Suprapubic skin (tissue), 4 donors: ENCODE measurements around the gene HLA-A. TPM values are rescaled to one million over a fixed set of nuclear protein-coding genes. Genes with fewer than 3 reads are reported as not detected.

Source experiments
- DNase-seq, 2 donors: peaks; one replicate each; pipeline ENCODE4 v3.0.0-alpha.2; 2019; ENCODE audit warnings: low spot score in 2 of 2
- H3K27ac ChIP-seq: fragments of 200-600 bp; sonication (generic); one replicate; pipeline ENCODE4 v1.5.1; 2019
- H3K27me3 ChIP-seq: fragments of 200-600 bp; sonication (generic); one replicate; pipeline ENCODE4 v1.5.1; 2019
- H3K36me3 ChIP-seq: fragments of 200-600 bp; sonication (generic); one replicate; pipeline ENCODE4 v1.5.1; 2019
- H3K4me1 ChIP-seq: fragments of 200-600 bp; sonication (generic); one replicate; pipeline ENCODE4 v1.5.1; 2019
- H3K4me3 ChIP-seq: fragments of 200-600 bp; sonication (generic); one replicate; pipeline ENCODE4 v1.5.1; 2019; ENCODE audit warnings: mild to moderate bottlenecking
- H3K9me3 ChIP-seq: fragments of 200-600 bp; sonication (generic); one replicate; pipeline ENCODE4 v1.5.1; 2019
- EP300 ChIP-seq: sonication (generic); formaldehyde crosslinking; IDR thresholded peaks from one replicate; pipeline ENCODE4 v1.6.1; 2017; ENCODE audit warnings: antibody characterized with exemption
- POLR2A ChIP-seq, 2 donors: fragments of 450-650 bp; IDR thresholded peaks; one replicate each; pipeline ENCODE4 v1.6.1; 2017; ENCODE audit warnings: antibody characterized with exemption in 2 of 2, mild to moderate bottlenecking in 2 of 2, moderate library complexity in 2 of 2
- POLR2AphosphoS5 ChIP-seq, 3 donors: sonication (generic); formaldehyde crosslinking; IDR thresholded peaks; one replicate each; pipeline ENCODE4 v1.6.1; 2017; ENCODE audit warnings: antibody characterized with exemption in 3 of 3
- WGBS: methylation state at CpG from one replicate; pipeline ENCODE4 v1.1.5; 2018; 5-methylcytosine and 5-hydroxymethylcytosine counted together
- total RNA-seq, 4 donors: library from RNA; depleted of rRNA; stranded (reverse); fragments of >200 nt; gene quantifications; one replicate each; pipeline ENCODE4 v1.1.0, GENCODE V29; 2016
- TF ChIP-seq, protein P1 (sequence below), 2 donors: fragments of 200-600 bp in 1 of 2; fragments of 450-650 bp in 1 of 2; sonication (generic) in 1 of 2; IDR thresholded peaks; one replicate each; pipeline ENCODE4 v1.5.1; 2016 to 2019; ENCODE audit warnings: antibody characterized with exemption in 2 of 2, mild to moderate bottlenecking in 1 of 2, moderate library complexity in 1 of 2

HLA-A gene
- total RNA-seq, 4 donors from 2014 or later, result 455 to 546 (median 499) TPM

DNA sequence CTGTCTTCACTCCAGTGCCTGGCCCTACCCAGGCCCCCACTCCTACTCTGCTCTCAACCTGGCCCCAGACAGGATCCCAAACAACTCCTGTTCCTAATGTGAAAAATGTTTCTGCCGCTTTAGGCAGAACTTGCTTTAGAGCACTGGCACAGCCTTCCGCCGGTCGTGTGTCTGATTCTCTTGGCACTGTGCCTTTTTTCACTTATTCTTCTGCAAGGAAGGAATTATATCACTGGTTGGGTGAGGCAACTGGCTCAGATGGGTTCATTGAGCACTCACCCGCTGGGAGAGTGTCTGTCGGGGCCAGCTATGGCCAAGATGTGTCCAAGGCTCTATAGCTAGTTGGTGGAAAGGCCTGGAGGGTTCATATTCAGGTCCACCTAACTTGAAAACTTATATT, 33.6 kb upstream of the HLA-A start:
- DNase-seq, result no peak
- TF ChIP-seq POLR2AphosphoS5 (IDR thresholded peaks at IDR 0.05) (no peak), EP300 (no peak)
- Histone ChIP-seq H3K36me3 (no peaks in the 10 kb centered on the region), H3K9me3 (no peaks in the 10 kb centered on the region), H3K27me3 (no peaks in the 10 kb centered on the region), H3K4me3 (no peak overlapping the region), H3K4me1 (no peaks in the 10 kb centered on the region), H3K27ac (no peak overlapping the region)
- WGBS, result no CpG with 5 or more reads among the region's 6 CpGs

DNA sequence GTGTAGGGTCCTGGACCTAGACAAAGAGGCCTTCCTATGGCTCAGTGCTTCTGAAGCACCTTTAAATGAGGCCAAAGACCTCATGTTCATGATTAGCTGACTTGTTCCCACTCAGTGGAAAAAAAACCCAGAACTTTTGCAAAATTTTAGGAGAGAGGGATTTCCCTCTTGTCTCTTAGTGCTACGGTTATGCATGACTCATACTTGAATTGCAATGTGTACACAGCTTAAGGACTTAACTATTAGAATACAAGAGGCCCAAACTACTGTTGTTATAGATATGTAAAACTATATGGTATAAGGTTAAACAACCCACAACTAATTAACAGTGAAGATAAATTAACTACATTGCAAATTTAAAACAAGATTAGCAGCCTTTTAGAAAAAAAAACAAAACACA, 32.3 kb upstream of the HLA-A start:
- H3K36me3 ChIP-seq, result no peaks in the 10 kb centered on the region
- TF ChIP-seq, protein P1, sequence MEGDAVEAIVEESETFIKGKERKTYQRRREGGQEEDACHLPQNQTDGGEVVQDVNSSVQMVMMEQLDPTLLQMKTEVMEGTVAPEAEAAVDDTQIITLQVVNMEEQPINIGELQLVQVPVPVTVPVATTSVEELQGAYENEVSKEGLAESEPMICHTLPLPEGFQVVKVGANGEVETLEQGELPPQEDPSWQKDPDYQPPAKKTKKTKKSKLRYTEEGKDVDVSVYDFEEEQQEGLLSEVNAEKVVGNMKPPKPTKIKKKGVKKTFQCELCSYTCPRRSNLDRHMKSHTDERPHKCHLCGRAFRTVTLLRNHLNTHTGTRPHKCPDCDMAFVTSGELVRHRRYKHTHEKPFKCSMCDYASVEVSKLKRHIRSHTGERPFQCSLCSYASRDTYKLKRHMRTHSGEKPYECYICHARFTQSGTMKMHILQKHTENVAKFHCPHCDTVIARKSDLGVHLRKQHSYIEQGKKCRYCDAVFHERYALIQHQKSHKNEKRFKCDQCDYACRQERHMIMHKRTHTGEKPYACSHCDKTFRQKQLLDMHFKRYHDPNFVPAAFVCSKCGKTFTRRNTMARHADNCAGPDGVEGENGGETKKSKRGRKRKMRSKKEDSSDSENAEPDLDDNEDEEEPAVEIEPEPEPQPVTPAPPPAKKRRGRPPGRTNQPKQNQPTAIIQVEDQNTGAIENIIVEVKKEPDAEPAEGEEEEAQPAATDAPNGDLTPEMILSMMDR (IDR thresholded peaks at IDR 0.05), result no peak
- TF ChIP-seq EP300 (no peak), POLR2AphosphoS5 (IDR thresholded peaks at IDR 0.05) (no peak), POLR2A (IDR thresholded peaks at IDR 0.05) (no peak)
- H3K9me3 ChIP-seq, result no peaks in the 10 kb centered on the region
- DNase-seq, result no peak
- H3K4me1 ChIP-seq, result no peaks in the 10 kb centered on the region
- H3K27me3 ChIP-seq, result no peaks in the 10 kb centered on the region
- no peak overlapping the region for H3K27ac ChIP-seq
- WGBS, result no CpG with 5 or more reads among the region's 1 CpG
- no peak overlapping the region for H3K4me3 ChIP-seq

DNA sequence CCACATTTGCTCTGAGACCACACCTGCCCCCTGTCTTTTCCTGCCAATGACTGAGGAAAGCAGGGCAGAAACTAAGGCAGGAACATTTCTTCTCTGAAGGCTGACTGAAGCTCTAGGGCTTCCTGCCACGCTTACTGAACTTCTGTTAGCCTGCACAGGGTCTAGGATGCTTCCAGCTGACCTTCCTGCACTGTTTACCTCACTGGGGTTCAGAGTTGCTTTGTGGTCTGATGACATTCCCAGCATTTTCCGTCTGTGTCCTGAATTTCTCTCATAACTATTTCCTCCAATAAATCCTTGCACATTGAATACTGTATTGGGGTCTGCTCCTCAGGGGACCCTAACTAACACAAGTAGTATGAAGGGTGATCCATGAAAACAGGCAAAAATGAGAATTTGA, 29.5 kb upstream of the HLA-A start:
- no peak for DNase-seq
- H3K4me1 ChIP-seq, result no peaks in the 10 kb centered on the region

DNA sequence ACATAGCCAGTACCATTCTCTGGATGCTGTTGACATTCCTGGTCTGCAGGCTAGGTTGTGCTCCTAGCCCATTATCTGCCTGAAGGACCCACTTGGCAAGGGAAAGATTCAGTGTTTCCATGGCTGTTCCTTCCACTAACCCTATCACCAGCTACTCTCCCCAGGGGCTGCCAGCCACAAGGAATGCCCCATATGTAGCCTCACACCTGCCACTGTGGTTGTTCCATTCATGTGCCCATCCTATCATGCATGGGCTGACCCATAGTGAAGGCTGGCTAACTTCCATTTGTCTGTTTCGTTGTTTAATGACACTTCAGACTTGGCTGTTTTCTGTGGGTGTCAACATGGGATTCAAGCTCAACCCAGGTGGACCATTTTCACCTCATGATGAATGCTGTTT, 25.6 kb upstream of the HLA-A start:
- H3K36me3 ChIP-seq, result no peaks in the 10 kb centered on the region
- WGBS, result no CpG with 5 or more reads among the region's 1 CpG
- no peaks in the 10 kb centered on the region for H3K4me1 ChIP-seq
- H3K27me3 ChIP-seq, result no peaks in the 10 kb centered on the region
- H3K9me3 ChIP-seq, result no peaks in the 10 kb centered on the region
- H3K4me3 ChIP-seq, result no peak overlapping the region
- no peak overlapping the region for H3K27ac ChIP-seq
- DNase-seq, result no peak
- TF ChIP-seq EP300 (no peak), POLR2A (IDR thresholded peaks at IDR 0.05) (no peak), POLR2AphosphoS5 (IDR thresholded peaks at IDR 0.05) (no peak)
- TF ChIP-seq, protein P1 (IDR thresholded peaks at IDR 0.05), result no peak

More for the DNA sequence above, 29.5 kb upstream of the HLA-A start:
- H3K9me3 ChIP-seq, result no peaks in the 10 kb centered on the region
- H3K27me3 ChIP-seq, result no peaks in the 10 kb centered on the region
- no CpG with 5 or more reads among the region's 2 CpGs for WGBS
- H3K27ac ChIP-seq, result no peak overlapping the region
- no peak for TF ChIP-seq POLR2A (IDR thresholded peaks at IDR 0.05)
- TF ChIP-seq EP300, result no peak
- TF ChIP-seq, protein P1 (IDR thresholded peaks at IDR 0.05), result no peak
- no peak for TF ChIP-seq POLR2AphosphoS5 (IDR thresholded peaks at IDR 0.05)
- H3K4me3 ChIP-seq, result no peak overlapping the region
- no peaks in the 10 kb centered on the region for H3K36me3 ChIP-seq

DNA sequence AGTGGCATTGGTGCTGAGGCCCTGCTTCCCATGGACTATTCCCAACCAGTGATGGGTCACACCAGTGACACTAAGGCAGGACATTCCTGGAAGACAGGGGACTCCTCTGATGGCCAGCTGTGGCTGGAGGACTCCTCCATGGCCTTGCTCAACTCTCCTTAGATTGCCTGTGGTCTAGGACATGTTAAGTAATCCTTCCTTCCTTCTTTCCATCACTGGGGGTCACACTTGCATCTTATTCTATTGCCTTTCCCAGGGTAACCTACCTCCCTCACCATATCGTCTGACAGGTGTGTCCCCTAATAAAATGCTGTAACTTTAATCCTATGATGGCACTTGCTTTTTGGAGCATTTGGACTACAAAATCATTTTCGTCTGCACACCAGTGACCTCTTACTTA, 24.5 kb upstream of the HLA-A start:
- no peak for DNase-seq
- H3K36me3 ChIP-seq, result no peaks in the 10 kb centered on the region
- H3K4me3 ChIP-seq, result no peak overlapping the region
- no peak overlapping the region for H3K27ac ChIP-seq
- H3K9me3 ChIP-seq, result no peaks in the 10 kb centered on the region
- H3K4me1 ChIP-seq, result no peaks in the 10 kb centered on the region
- TF ChIP-seq POLR2A (IDR thresholded peaks at IDR 0.05), result no peak
- TF ChIP-seq, protein P1 (IDR thresholded peaks at IDR 0.05), result no peak
- no peak for TF ChIP-seq POLR2AphosphoS5 (IDR thresholded peaks at IDR 0.05)
- TF ChIP-seq EP300, result no peak
- WGBS, result no CpG with 5 or more reads among the region's 2 CpGs
- H3K27me3 ChIP-seq, result no peaks in the 10 kb centered on the region
